Peyer's patch (tissue), 4 donors: ENCODE results near the gene C4orf50.

Experiments used
- CTCF ChIP-seq, 6 experiments: fragments of 450-650 bp in 4 of 6; fragments of 200-600 bp in 2 of 6; sonication (generic) in 1 of 6; IDR thresholded peaks; one replicate each; pipeline ENCODE4 v1.5.1; 2017 to 2019; ENCODE audit warnings: antibody characterized with exemption in 6 of 6, mild to moderate bottlenecking in 3 of 6, moderate library complexity in 1 of 6
- POLR2A ChIP-seq, 2 donors: fragments of 450-650 bp; IDR thresholded peaks; one replicate each; pipeline ENCODE4 v1.5.1; 2017; ENCODE audit warnings: antibody characterized with exemption in 2 of 2, mild to moderate bottlenecking in 2 of 2, moderate library complexity in 2 of 2

GRCh38 chr4:5933996-5934831 is 84.0 kb downstream of the C4orf50 start:
- TF ChIP-seq POLR2A (IDR thresholded peaks at IDR 0.05) (no peak), CTCF (IDR thresholded peaks at IDR 0.05) (no peak)
